Measurements from ENCODE around the gene HOTAIR. TPM values are rescaled to one million over a fixed set of nuclear protein-coding genes. Genes with fewer than 3 reads are reported as not detected.
A peak's percentile ranks its signal among the peaks of the same experiment; 100 is the strongest.

The HOTAIR gene
- total RNA-seq, 1 experiment from 2014 or later: not detected

GRCh38 chr12:54011665-54012532, 37.1 kb upstream of the HOTAIR start:
- no peak for DNase-seq (ENCODE audit: low read depth)

DNA sequence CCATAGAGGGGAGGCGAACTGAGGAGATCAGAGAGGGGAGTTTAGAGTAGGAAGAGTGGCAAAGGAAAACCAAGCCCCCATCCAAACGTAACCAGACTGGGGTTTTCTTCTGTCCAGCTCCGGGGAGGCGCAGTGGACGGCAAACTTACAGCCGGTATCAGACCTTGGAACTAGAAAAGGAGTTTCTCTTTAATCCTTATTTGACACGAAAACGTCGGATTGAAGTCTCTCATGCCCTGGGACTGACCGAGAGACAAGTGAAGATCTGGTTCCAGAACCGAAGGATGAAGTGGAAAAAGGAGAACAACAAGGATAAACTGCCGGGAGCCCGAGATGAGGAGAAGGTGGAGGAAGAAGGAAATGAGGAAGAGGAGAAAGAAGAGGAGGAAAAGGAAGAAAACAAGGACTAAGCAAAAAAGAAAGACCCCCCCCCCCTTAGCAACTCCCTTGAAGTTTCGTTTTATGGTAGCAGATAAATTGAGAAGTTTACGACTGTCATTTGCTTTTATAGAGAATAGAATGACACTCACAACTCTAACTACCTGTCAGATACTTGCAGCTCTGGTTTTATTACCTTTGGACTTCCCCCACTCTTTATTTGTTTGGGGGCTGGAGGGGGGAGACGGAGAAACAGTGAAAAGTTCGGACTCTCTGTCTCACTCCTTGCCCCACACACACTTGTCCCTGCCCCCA, 36.4 kb upstream of the HOTAIR start:
- no peak for DNase-seq (ENCODE audit: low read depth)

DNA sequence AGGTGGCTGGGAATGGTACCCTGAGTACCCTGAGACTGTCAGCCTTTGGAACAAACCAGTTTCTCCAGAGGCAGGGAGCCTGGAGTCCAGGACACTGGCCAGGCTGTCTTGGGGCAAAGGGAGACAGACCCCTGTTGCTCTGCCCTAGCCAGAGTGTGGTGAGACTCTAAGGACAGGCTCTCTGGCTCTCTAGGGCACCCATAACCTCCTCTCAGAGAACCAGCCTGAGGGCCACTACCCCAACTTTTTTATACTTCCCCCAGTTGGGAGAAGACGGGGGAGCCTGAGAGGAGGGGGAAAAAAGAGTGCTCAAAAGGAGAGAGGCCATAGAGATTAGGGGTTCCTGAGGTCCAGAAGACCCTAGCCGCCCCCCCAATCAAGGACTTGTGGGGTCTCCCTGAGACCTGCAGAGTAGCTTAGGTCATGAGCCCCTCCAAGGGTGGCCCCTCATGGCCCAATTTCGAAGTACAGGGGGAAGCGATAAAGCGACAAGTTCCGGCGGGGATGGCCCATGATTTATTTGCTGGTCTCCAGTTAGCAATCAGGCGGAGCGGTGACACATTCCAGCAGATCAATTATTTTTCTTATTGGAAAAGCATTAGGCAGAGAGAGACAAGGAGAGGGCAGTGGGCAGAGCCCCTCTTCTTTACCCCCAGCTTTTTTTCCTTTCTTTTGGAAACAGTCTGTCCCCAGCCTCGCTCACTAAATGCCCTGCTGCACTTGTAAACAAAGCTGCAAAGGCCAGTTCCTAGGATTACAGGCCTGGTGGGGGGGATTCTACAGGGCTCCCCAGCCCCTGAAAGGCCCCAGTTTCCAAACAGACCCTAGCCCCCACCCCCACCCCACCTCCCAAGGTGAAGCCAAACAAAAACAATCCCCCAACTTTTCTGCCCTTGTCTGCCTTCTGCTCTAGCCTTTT, 35.6 kb upstream of the HOTAIR start:
- no peak for DNase-seq (ENCODE audit: low read depth)

DNA sequence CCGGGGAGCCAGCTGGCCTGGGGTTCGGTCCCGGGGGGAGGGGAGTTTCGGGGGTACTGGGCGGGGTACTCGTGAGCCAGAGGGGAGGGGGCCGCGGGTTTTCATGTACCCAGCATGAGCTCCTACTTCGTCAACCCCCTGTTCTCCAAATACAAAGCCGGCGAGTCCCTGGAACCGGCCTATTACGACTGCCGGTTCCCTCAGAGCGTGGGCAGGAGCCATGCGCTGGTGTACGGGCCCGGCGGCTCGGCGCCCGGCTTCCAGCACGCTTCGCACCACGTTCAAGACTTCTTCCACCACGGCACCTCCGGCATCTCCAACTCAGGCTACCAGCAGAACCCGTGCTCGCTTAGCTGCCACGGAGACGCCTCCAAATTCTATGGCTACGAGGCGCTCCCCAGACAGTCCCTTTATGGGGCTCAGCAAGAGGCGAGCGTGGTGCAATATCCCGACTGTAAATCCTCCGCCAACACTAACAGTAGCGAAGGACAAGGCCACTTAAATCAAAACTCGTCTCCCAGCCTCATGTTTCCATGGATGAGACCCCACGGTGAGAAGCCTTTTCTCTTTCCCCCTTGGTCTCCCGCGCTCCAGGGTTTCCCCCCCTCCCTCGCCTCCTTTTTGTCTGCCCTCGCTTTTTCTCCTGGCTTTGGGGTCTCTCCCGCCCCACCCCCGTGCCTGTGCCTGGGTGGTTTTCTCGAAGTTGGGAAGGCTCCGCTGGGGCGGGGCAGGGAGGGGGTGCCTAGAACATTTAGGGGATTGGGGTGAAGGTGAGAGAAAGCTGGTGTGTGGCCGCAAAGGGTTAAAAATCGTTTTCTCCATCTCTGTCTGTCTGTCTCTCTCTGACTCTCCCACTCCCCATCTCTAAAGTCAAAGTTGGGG, 34.7 kb upstream of the HOTAIR start:
- peak; percentile 35 for DNase-seq (ENCODE audit: low read depth)

DNA sequence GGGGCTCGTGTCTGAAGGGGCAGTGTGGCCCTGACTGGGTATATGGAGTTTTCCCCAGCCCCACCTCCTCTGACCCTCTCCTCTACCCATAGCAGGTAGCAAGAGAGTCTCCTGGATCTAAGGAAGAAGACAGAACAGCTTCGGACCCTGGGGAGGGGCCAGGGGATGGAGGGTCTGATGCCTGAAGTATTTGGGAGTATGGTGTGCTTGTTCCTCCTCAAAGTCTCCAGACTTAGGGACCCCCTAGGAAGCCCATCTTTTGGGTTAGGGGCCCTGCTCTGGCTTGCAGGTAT, 33.5 kb upstream of the HOTAIR start:
- no peak for DNase-seq (ENCODE audit: low read depth)

DNA sequence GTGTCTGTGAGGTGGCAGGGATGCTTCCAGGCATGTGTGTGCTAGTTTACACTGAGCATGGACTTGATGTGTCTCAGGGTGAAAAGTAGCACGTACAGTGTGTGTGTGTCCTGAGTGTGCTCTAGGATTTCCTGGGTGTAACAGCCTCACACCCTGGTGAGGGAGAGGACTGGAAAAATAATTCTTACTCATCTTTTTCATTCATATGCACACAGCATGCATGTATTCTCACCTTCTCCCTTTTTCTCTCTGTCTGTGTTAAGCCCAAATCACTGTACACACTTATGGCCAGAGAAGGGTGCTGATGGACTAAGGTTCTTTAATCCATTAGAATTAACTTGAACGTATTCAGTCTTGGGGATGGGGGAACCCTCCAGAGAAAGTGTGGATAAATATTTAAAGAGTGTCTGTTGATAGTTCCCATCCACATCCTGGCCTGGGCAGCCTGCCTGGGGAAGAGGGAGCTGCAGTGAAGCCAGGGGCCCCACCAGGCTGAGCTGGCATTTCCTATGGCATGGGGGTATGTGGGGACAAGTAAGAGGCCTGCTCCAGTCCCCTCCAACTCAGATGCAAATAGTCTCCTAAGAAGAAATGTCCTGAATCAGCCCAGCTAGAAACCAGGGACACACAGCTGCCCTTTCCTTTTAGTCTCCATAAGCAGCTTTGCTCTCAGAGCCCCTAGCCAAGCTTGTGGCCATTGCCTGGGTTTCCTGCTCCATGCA, 32.9 kb upstream of the HOTAIR start:
- DNase-seq (ENCODE audit: low read depth): no peak

DNA sequence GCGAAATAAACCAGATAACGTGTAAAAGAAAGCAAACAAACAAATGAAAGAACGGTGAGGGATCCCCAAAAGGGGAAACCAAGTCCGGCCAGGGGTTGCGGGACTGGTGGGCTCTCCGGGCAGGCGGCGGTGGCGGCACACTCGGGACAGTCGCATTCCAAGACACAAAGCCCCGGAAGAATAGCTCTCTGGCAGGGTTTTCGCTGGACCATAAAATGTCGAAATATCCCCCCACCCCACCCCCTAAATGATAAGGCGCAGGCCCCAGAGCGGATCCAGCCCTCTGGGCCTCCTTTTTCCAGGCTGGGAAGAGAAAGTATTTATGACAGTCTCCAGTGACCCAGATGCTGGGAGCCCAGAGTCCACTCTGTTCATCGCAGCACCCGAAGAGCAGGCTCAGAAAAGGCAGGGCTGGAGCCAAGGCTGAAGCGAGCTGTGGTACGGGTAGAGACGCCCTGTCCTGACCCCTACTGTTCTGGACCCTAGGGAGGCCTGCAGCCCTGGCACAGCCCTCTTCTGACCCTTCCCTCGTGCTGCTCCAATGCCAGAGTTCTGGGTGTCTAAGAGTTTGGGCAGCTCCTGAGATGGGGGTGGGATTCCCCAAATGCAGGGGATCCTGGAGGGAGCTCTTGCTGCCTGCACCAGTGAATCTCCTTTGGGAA, 31.9 kb upstream of the HOTAIR start:
- no peak for DNase-seq (ENCODE audit: low read depth)

DNA sequence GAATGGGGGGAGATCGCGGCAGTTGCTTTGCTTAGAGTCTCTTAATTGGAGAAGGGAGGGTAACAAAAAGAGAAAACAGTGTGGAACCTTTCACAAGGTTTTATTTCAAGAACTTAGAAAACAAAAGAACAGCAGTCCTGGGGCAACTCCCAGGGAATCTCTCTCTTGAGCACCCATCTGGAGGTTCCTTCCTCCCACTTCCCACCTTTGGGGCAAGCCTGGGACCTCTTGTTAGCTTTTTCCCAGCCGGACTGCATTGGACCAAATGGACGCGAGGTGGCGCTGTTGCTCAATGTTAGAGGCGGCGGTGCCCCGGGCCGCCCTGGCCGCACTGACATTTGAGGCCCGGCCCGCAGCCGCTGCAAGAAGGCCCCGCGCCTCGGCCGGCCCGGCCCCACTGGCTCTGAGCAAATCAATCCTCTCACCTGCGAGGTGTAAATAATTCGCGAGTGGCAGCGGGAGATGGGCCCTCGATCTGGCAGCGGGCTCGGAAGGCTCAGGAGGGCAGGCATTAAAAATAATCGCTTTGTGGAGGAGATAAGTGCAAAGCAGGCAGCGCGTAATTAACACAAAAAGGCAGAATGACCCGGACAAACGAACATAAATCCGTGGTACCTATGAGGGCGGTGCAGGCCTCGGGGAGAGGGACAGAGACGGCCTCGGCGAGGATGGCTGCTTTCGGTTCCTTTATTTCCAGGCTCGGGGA, 31.3 kb upstream of the HOTAIR start:
- peak; percentile 71 for DNase-seq (ENCODE audit: low read depth)

GRCh38 chr12:54005531-54005852, 30.7 kb upstream of the HOTAIR start:
- no peak for DNase-seq (ENCODE audit: low read depth)

GRCh38 chr12:54004841-54005530, 30.2 kb upstream of the HOTAIR start:
- DNase-seq (ENCODE audit: low read depth): no peak

DNA sequence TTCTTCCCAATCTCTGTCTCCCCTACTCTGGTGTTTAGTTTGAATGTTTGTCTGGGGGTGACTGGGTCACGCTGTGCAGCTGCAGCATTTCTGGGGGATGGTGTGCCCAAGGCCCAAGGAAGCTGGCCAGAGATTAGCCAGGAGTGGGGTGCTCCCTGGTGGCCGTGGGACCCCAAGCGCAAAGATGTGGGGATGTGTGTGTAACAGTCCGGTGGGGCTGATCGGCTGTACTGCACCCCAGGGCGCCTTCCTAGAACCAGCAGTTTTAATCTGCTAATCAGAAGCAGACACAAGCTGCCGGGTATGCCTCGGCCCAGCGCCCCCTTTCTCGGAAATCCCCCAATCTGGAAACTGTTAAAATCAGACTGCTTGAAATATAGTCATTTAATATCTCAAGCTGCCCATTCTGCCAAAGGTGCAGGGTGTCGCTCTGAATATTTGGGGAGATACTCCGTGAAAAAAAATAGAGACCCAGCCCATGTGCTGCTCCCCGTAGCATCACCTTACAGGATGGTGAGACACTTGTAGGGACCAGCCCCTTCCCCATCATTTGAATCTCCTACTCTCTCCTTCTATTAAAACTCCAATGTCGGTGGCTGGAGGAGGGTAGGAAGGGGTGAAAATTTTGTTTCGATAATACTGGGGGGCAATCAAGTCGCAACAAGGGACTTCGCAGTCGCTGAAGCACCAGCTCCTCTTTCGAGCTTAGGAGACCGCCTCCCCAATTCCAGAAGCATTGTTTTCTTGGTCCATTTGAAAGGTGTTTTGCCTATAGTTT, 29.5 kb upstream of the HOTAIR start:
- no peak for DNase-seq (ENCODE audit: low read depth)

- no peak for DNase-seq (ENCODE audit: low read depth)
Observed at GRCh38 chr12:54003625-54004024, 28.9 kb upstream of the HOTAIR start.

DNA sequence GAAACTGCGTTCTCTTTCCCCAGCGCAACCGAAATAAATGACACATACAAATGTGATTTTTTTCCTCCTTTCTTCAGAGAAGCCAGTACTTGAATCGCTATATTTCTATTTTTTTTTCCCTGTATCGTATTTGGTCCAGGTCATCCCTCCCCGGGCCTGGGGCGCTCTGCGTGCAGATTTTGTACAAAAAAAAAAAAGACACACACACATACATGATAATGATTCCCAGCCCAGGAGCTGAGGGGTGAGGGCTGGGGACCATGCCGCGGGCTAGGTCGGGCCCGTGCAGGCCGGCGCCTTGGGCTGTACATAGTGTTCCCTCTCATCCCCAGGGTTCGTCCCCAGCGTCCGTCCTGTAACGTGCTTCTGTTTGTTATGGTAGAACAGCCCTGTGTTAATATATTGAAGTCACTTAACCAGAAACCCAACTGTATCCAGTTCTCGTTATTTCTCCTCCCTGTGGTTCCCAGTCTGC, 28.2 kb upstream of the HOTAIR start:
- no peak for DNase-seq (ENCODE audit: low read depth)

GRCh38 chr12:54002278-54002914, 27.6 kb upstream of the HOTAIR start:
- no peak for DNase-seq (ENCODE audit: low read depth)

GRCh38 chr12:54001283-54002187, 26.8 kb upstream of the HOTAIR start:
- DNase-seq (ENCODE audit: low read depth): no peak
